Kidney (tissue), 14 donors: ENCODE data around the gene LYSMD4. TPM values are rescaled to one million over a fixed set of nuclear protein-coding genes. Genes with fewer than 3 reads are reported as not detected.
"Not testable (repeated sequence)": the region's sequence is repeated elsewhere in the genome, so short reads cannot be mapped to it uniquely, and the experiment has no call there.

Source experiments
- DNase-seq, 5 donors: peaks; one replicate each; pipeline ENCODE4 v3.0.0-alpha.2; 2013 to 2020
- FAIRE-seq: peaks from 2 replicates; lab custom pipeline; 2012; peaks lifted over from hg19 to GRCh38; lab: Jason Lieb, UNC
- H3K27ac ChIP-seq, 2 donors: one replicate each; pipeline ENCODE4 v1.7.0; 2013; ENCODE audit warnings: low read depth in 2 of 2, low read length in 2 of 2, inconsistent platforms in 1 of 2
- H3K27me3 ChIP-seq: one replicate; pipeline ENCODE4 v1.7.1; 2013; ENCODE audit warnings: low read length, inconsistent platforms; ENCODE audit not compliant: control insufficient read depth, insufficient read depth
- H3K36me3 ChIP-seq, 3 donors: one replicate each; pipeline versions ENCODE4 v1.7.0 to v1.7.1; 2013; ENCODE audit warnings: low read length in 3 of 3, control low read depth in 1 of 3, inconsistent platforms in 1 of 3; ENCODE audit not compliant: insufficient read depth in 3 of 3, control insufficient read depth in 2 of 3
- H3K4me1 ChIP-seq, 3 donors: one replicate each; pipeline versions ENCODE4 v1.7.0 to v1.7.1; 2013; ENCODE audit warnings: low read length in 3 of 3, inconsistent platforms in 1 of 3, low read depth in 1 of 3; ENCODE audit not compliant: control insufficient read depth in 2 of 3, insufficient read depth in 2 of 3
- H3K4me3 ChIP-seq, 3 donors: one replicate each; pipeline versions ENCODE4 v1.7.0 to v1.8.1; 2013; ENCODE audit warnings: low read length in 3 of 3, control low read depth in 1 of 3, inconsistent platforms in 1 of 3
- H3K9ac ChIP-seq, 3 donors: one replicate each; pipeline versions ENCODE4 v1.7.0 to v1.7.1; 2013; ENCODE audit warnings: low read length in 3 of 3, control low read depth in 1 of 3, inconsistent platforms in 1 of 3
- H3K9me3 ChIP-seq, 3 donors: one replicate each; pipeline versions ENCODE4 v1.7.0 to v1.7.1; 2013; ENCODE audit warnings: low read length in 3 of 3, control low read depth in 1 of 3, inconsistent platforms in 1 of 3; ENCODE audit not compliant: control insufficient read depth in 2 of 3, insufficient read depth in 1 of 3
- intact Hi-C: fragments of 100-400 bp; cut with DNase I; formaldehyde crosslinking; loops from one replicate; pipeline ENCODE4 v1.11.1; 2022
- polyA plus RNA-seq: library from polyadenylated mRNA; stranded (reverse); fragments of 350-450 nt; fragmentation: Illumina TruSeq; extraction: RNeasy Lipid Tissue Mini Kit (QIAGEN cat#74804); gene quantifications from one replicate; pipeline ENCODE4 v1.2.3, GENCODE V29; 2014; ENCODE audit warnings: low read depth, low replicate concordance; ENCODE audit not compliant: insufficient read depth
- total RNA-seq: library from RNA; stranded (reverse); fragmentation: NEBNext Ultra II Directional; extraction: Animal tissue kit (Norgen Biotek cat#: 25700); gene quantifications from one replicate; pipeline ENCODE4 v1.2.1, GENCODE V29; 2021
- TF ChIP-seq, protein P1 (sequence below): IDR thresholded peaks from 3 replicates; pipeline ENCODE4 v1.5.1; 2012; ENCODE audit warnings: mild to moderate bottlenecking, moderate library complexity, borderline replicate concordance; ENCODE audit not compliant: insufficient read depth; ENCODE audit errors: extremely low read depth
- donor health status: control.
- donor health status: control.
- donor health status: control.
- donor health status: control.
- donor health status: control.
- donor health status: DM: yes; HTN: yes; CAD: no.
- donor health status: Normal renal cell carcinoma (clear cell type).

The LYSMD4 gene
- total and polyA plus RNA-seq, 2 donors from 2014 or later = 4.9 to 8.6 TPM

DNA sequence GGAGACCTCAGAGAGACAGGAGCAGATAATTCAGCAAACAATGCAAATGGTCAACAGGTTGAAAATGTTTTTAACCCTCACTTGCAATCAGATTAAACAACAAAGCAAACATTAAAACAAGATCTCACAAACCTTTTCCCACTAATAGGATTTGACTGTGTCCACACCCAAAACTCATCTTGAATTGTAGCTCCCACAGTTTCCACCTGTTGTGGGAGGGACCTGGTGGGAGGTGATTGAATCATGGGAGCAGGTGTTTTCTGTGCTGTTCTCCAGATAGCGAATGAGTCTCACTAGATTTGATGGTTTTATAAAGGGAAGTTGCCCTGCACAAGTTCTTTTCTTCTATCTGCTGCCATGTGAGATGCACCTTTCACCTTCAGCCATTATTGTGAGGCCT, 1.3 kb upstream of the LYSMD4 start:
- no peak overlapping the region for H3K9ac ChIP-seq
- H3K4me3 ChIP-seq = no peak overlapping the region
- no peak overlapping the region for H3K27ac ChIP-seq
- FAIRE-seq (no peak), DNase-seq (no peak)
- peaks cover 0 to 2% (median 0%) of the 10 kb centered on the region in 3 donors for H3K4me1 ChIP-seq
- H3K36me3 ChIP-seq = no peaks in the 10 kb centered on the region
- H3K27me3 ChIP-seq = no peaks in the 10 kb centered on the region
- H3K9me3 ChIP-seq = no peaks in the 10 kb centered on the region
- intact Hi-C loops = no loop called here
- TF ChIP-seq, protein P1, sequence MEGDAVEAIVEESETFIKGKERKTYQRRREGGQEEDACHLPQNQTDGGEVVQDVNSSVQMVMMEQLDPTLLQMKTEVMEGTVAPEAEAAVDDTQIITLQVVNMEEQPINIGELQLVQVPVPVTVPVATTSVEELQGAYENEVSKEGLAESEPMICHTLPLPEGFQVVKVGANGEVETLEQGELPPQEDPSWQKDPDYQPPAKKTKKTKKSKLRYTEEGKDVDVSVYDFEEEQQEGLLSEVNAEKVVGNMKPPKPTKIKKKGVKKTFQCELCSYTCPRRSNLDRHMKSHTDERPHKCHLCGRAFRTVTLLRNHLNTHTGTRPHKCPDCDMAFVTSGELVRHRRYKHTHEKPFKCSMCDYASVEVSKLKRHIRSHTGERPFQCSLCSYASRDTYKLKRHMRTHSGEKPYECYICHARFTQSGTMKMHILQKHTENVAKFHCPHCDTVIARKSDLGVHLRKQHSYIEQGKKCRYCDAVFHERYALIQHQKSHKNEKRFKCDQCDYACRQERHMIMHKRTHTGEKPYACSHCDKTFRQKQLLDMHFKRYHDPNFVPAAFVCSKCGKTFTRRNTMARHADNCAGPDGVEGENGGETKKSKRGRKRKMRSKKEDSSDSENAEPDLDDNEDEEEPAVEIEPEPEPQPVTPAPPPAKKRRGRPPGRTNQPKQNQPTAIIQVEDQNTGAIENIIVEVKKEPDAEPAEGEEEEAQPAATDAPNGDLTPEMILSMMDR = no peak

DNA sequence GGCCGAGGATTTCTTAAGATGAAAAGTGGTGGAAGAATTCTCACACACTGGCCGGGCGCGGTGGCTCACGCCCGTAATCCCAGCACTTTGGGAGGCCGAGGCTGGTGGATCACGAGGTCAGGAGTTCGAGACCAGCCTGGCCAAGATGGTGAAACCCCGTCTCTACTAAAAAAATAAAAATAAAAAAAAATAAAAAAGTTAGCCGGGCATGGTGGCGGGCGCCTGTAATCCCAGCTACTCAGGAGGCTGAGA, 729 bp upstream of the LYSMD4 start:
- H3K27ac ChIP-seq, intact Hi-C loops, H3K9ac ChIP-seq, H3K27me3 ChIP-seq, H3K9me3 ChIP-seq, DNase-seq, H3K4me1 ChIP-seq, FAIRE-seq, H3K36me3 ChIP-seq: not testable (repeated sequence)
- H3K4me3 ChIP-seq = peak overlapping the region in 1 of 3 donors; percentile 65

DNA sequence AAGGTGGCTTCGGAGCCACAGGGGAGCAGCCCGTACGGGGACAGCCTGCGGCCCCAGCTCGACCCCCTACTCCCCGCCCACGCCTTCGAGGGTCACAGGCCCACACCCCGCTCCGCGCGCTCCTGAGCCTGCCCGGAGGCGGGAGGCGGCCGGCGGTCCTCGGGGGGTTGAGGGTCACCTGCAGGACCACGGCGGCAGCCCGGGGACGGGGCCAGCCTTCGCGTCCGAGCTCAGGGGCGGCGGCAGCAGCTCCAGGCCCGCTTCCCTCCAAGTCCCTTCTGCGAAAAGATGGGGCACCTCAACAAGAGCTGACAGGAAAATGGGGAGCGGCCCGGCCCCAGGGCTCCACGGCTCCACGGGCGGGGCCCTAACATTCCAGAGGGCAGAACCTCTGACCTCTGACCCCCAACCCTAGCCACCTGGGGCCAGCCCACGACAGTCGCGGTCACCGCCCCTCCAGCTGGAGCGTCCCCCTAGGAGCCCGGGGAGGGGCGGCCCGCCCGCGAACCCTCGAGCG, 428 bp downstream of the LYSMD4 start:
- FAIRE-seq = no peak
- DNase-seq = peak in 4 of 5 donors; percentile 26 to 88 (median 45)
- intact Hi-C loops = no loop called here

DNA sequence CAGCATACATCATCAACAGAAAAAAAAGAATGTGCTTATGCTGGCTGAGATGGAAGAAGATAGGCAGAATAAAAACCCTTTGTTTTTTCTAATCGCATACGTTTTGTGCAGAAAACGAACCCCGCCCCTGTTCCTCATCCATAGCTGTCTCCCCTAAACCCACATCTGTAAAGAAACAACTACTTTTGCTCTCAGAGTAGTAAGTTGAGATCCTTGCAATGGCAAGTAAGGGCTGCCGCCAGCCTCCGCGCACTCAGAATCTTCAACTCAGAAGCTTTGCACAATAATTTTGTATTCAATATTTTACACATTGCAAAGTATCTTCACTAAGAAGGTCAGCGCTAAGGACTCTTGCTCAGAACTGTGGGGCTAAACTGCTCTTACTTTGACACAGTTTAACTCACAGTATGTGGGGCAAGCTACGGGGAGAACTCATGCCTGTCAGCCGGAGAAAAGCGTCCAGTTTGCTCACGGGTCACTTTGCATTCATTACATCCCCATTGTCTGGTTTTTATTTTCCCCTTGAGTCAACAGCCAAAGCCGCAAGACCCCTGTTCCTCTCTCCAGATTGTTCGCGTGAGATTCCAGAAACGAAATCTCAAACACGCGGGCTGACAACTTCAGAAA, 1.0 kb downstream of the LYSMD4 start:
- Histone ChIP-seq H3K27ac (no peak overlapping the region), H3K36me3 (peaks cover 0 to 9% (median 2%) of the 10 kb centered on the region in 3 donors), H3K4me3 (peak overlapping the region; percentile 62 to 64 (median 63)), H3K9ac (peak overlapping the region in 2 of 3 donors; percentile 10 to 48), H3K27me3 (no peaks in the 10 kb centered on the region), H3K9me3 (no peaks in the 10 kb centered on the region), H3K4me1 (peaks cover 0 to 2% (median 0%) of the 10 kb centered on the region in 3 donors)
- DNase-seq = peak in 3 of 5 donors; percentile 35 to 67 (median 62)
- TF ChIP-seq, protein P1 = no peak
- no peak for FAIRE-seq
- intact Hi-C loops = no loop called here

More for the DNA sequence above, 428 bp downstream of the LYSMD4 start:
- Histone ChIP-seq H3K4me3 (peak overlapping the region; percentile 62 to 64 (median 63)), H3K9ac (peak overlapping the region; percentile 10 to 48 (median 43)), H3K27ac (peak overlapping the region in 1 of 2 donors; percentile 51), H3K4me1 (peaks cover 0 to 2% (median 0%) of the 10 kb centered on the region in 3 donors), H3K9me3 (no peaks in the 10 kb centered on the region), H3K27me3 (no peaks in the 10 kb centered on the region), H3K36me3 (peaks cover 0 to 9% (median 2%) of the 10 kb centered on the region in 3 donors)
- TF ChIP-seq, protein P1 = no peak
